AG04449 (cell line): ENCODE results near the gene SPIN1.

ENCODE experiments used
- CTCF ChIA-PET: fragments of 350-600 bp; formaldehyde crosslinking; extraction: SDS; loops from one replicate; lab custom pipeline; 2021; ENCODE audit warnings: antibody characterized with exemption; lab: Yijun Ruan, JAX
- POLR2A ChIA-PET: fragments of 400-600, 350-600 bp; formaldehyde crosslinking; extraction: SDS; loops from one replicate; lab custom pipeline; 2020; ENCODE audit warnings: antibody characterized with exemption, inconsistent platforms; lab: Yijun Ruan, JAX
- DNase-seq: peaks from one replicate; pipeline ENCODE4 v3.0.0-alpha.2; 2010; ENCODE audit warnings: low read depth, low spot score
- H3K4me3 ChIP-seq: 2 replicates; pipeline ENCODE4 v1.5.1; 2011; ENCODE audit warnings: low read depth, mild to moderate bottlenecking, control low read depth, low read length
- CTCF ChIP-seq: IDR thresholded peaks from one replicate; pipeline ENCODE4 v1.5.1; 2011; ENCODE audit warnings: mild to moderate bottlenecking, moderate library complexity, low read length, control low read depth, inconsistent platforms; ENCODE audit not compliant: insufficient read depth; ENCODE audit errors: missing control alignments

The SPIN1 gene

GRCh38 chr9:88521308-88521707, 133.1 kb downstream of the SPIN1 start:
- no peak for DNase-seq
- ChIA-PET POLR2A (interaction anchor here (0.7 kb wide), 1 partner anchor 9 kb away, joined by 3 read pairs; no protein-coding TSS in a partner anchor), CTCF (interaction anchor here (0.7 kb wide), 1 partner anchor 347 kb away, joined by 3 read pairs; no protein-coding TSS in a partner anchor)
- no peak overlapping the region for H3K4me3 ChIP-seq
- TF ChIP-seq CTCF, result no peak

- no peak for DNase-seq
- no peak for TF ChIP-seq CTCF
- no peak overlapping the region for H3K4me3 ChIP-seq
- ChIA-PET CTCF (interaction anchor here (0.7 kb wide), 1 partner anchor 348 kb away, joined by 3 read pairs; no protein-coding TSS in a partner anchor), POLR2A (no interaction called here)
Measured at GRCh38 chr9:88522360-88522759, 134.1 kb downstream of the SPIN1 start.

- POLR2A ChIA-PET, result no interaction called here
- DNase-seq, result no peak
- TF ChIP-seq CTCF, result no peak
- no peak overlapping the region for H3K4me3 ChIP-seq
- CTCF ChIA-PET, result no interaction called here
Measured at GRCh38 chr9:88523056-88523455, 134.8 kb downstream of the SPIN1 start.

- no peak for TF ChIP-seq CTCF
- no peak for DNase-seq
- no peak overlapping the region for H3K4me3 ChIP-seq
- ChIA-PET POLR2A (no interaction called here), CTCF (no interaction called here)
Measured at GRCh38 chr9:88524911-88525310, 136.7 kb downstream of the SPIN1 start.

GRCh38 chr9:88527618-88528017, 139.4 kb downstream of the SPIN1 start:
- CTCF ChIA-PET, result no interaction called here
- TF ChIP-seq CTCF, result no peak
- POLR2A ChIA-PET, result no interaction called here
- DNase-seq, result no peak
- no peak overlapping the region for H3K4me3 ChIP-seq
